Activated naive CD4-positive, alpha-beta T cell treated with anti-CD3 and anti-CD28 coated beads, Interleukin-2, amount 50 U/mL, for 72 hours (primary cell): ENCODE data around the gene GADD45G. TPM values are rescaled to one million over a fixed set of nuclear protein-coding genes. Genes with fewer than 3 reads are reported as not detected.

Experiments
- ATAC-seq, 2 donors: fragments of 150-1000 bp; cut with Tn5 transposase; 2 replicates each; pipeline ENCODE4 v1.10.0; 2021; ENCODE audit warnings: mild to moderate bottlenecking in 2 of 2, moderate library complexity in 2 of 2
- DNase-seq, 2 donors: peaks; one replicate each; pipeline ENCODE4 v3.0.0; 2021 to 2022; ENCODE audit warnings: low spot score in 2 of 2
- H3K27ac Mint-ChIP-seq, 2 donors: one replicate each; pipeline ENCODE4 v1.8.0; 2022; ENCODE audit warnings: mild to moderate bottlenecking in 2 of 2, mixed read lengths in 2 of 2
- H3K36me3 Mint-ChIP-seq, 2 donors: one replicate each; pipeline ENCODE4 v1.8.0; 2022; ENCODE audit warnings: mixed read lengths in 2 of 2
- H3K9me3 Mint-ChIP-seq, 2 donors: one replicate each; pipeline ENCODE4 v1.8.0; 2022; ENCODE audit warnings: mixed read lengths in 2 of 2
- total RNA-seq, 2 donors: library from RNA; stranded (reverse); gene quantifications; one replicate each; pipeline ENCODE4 v1.2.3, GENCODE V29; 2022

Gene GADD45G, protein sequence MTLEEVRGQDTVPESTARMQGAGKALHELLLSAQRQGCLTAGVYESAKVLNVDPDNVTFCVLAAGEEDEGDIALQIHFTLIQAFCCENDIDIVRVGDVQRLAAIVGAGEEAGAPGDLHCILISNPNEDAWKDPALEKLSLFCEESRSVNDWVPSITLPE
- total RNA-seq, result 1 to 10 TPM; 3.8 to 5.3 TPM

DNA sequence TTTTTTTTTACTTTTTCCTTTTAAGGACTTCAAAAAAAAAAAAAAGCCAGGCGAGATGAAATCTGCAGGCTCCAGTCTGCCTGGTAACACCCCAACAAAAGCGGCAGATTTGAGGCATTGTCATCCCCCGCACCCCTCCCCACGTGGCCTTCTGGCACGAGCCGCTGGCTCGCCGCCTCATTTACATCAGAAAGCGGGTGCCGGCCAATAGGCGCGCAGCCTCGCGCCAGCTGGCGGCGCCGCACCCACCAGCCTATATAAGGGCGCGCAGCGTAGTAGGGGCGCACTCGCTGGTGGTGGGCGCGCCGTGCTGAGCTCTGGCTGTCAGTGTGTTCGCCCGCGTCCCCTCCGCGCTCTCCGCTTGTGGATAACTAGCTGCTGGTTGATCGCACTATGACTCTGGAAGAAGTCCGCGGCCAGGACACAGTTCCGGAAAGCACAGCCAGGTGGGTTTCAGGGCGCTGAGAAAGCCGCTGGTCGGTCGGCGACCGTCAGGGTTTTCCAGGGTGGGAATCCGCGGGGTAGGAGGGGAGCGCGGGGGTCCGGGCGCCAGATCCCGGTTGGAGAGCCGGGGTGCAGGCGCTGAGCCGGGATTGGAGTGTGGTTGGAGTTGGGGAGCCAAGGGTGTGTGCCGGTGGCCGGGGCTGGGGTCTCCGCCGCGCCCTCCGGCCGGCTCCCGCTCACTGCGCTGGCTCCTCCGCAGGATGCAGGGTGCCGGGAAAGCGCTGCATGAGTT, at the start of gene GADD45G:
GADD45G (plus strand) TSS at position 284 of the 736 bp plus-strand sequence; CDS start at position 394, 110 bp downstream.
- H3K36me3 Mint-ChIP-seq, result no peaks in the 10 kb centered on the region
- peak within 1 kb of the TSS; percentile 84 to 93 for H3K27ac Mint-ChIP-seq
- peak; percentile 81 to 89 for DNase-seq
- peak; percentile 70 to 74 for ATAC-seq
- no peaks in the 10 kb centered on the region for H3K9me3 Mint-ChIP-seq

DNA sequence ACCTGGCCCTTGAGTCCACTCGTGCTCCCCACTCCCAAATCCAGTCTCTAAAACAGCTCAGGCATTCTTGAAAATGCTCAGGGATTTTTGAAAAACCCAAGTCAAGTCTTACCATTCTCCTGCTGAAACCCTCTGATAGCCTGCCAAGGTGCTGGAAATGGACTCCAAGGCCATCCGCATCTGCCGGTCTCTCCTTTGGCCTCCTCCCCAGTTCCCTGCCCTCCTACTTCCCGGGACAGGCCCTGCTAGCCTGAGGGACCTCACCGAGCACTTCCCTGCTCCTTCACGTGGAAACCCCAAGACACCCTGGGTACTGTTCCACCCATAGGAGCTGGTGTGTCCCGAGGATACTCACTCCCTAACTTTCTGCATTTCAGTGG, 49.8 kb upstream of the GADD45G start:
- Mint-ChIP-seq H3K9me3 (no peaks in the 10 kb centered on the region), H3K27ac (no peak overlapping the region), H3K36me3 (no peaks in the 10 kb centered on the region)
- DNase-seq (no peak), ATAC-seq (no peak)

DNA sequence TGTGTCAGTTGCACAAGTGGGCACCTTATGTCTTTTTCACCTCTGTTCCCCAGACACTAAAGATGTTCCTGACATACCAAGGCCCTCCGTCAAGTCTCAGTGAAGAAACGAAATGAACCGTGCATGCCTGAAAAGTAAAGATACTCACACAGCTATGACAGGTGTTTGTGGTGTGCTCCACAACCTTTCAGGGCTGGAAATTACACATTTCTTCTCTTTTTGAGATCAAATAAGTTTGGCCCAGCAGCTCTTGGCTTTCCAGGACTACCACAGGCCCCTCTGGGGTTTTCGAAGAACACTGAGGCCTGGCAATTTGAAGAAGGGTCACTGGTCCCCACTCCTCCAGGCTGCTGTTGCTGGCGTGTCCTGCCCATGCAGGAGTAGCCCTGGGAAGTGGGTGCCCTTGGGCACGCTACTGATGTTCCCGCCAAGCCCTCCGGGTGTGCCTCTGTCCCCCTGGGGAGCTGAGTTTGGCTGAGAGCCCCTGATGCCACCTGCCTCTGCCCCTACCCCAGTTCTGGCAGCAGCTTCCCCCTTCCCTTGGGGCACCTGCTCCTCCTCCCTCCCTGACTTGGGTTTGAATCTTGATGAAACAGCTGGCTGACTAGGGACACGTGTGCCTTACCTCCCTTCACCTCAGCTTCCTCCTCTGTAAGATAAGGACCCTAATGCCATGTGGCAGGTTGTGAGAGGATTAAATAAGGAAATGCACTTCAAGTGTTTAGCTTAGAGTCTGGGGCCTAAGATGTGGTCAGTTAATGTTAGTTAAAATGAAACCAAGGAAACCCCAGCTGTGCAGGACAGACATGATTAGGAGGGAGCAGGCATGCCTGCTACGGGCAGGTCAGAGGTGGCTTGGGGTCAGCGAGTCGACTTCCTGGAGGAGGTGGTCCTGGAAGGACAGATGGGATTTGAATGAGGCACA, 49.1 kb upstream of the GADD45G start:
- Mint-ChIP-seq H3K9me3 (no peaks in the 10 kb centered on the region), H3K27ac (peak overlapping the region; percentile 72 to 93)
- ATAC-seq, result peak; percentile 28 to 68

DNA sequence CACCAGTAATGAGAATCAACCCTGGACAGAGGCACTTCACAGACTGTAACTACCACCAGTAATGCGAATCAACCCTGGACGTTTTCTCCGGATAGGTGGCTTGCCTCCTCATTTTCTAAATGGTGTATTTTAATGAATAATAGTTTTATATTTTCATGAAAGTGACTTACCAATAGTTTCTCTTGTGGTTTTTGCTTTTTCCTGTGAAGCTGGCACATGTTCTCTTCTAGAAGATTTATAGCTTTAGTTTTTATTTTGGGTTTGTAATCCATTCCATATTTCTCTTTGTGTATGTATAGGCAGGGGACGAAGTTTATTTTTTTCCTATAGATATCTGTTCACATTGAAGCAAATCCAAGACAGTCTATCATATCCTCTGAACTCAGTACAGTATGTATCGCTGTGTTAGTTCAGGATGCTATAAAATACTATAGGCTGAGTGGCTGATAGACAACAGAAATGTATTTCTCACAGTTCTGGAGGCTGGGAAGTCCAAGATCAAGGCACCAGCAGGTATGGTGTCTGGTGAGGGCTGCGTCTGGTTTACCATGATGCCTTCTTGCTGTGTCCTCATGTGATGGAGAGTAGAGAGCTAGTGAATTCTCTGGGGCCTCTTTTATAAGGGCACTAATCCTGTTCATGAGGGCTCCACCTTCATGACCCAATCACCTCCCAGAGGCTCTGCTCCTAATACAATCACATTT, 46.5 kb upstream of the GADD45G start:
- Mint-ChIP-seq H3K9me3 (no peaks in the 10 kb centered on the region), H3K27ac (no peak overlapping the region), H3K36me3 (no peaks in the 10 kb centered on the region)
- ATAC-seq, result no peak
- DNase-seq, result no peak

More for the DNA sequence above, 49.1 kb upstream of the GADD45G start:
- no peak for DNase-seq
- H3K36me3 Mint-ChIP-seq, result no peaks in the 10 kb centered on the region

DNA sequence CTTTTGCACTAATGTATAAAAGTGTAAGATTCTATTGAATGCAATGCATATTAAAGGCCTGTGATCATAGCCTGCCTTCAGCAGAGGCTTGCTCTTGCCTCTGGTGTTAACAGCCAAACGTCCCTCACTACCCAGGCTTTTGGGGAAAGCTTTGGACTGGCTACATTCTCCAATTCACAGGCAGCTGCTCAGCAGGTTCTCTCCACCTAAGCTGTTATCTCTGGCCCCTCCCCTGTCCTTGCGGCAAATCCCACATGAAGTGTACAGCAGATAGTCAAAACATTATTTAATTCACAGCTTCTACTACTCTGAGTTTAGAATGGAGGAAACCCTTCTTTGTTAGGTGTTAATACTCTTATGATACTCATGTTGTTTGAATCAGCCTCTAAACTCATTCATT, 45.9 kb upstream of the GADD45G start:
- DNase-seq, result no peak
- Mint-ChIP-seq H3K9me3 (no peaks in the 10 kb centered on the region), H3K36me3 (no peaks in the 10 kb centered on the region), H3K27ac (no peak overlapping the region)
- ATAC-seq, result no peak

DNA sequence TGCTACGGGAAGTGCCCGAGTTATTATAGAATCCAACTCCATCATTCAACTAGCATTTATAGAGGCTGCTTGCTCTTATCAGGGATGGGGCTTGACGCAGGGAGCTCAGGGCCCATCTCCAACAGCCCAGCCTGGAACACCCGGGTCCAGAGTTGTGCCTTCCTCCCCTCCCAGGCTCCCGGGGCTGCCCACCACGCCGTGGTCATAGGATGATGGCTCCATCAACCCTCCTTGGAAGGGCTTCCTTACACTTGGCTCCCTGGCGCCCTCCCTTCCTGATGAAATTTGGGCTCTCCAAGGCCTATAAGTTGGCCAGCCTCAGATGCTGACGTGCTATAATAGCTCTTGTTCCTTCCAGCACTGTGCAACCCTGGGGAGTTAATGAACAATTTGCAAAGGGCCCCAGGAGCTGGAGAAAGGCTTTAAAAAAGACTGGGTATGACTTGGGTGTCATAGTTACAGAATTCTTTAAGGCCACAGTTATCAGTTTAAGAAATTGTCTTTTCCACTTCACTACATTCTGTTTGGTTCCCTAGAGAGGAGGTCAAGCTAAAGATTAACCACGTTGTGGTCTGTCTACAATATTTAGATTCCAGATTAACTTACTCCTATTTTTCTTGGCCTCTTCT, 42.5 kb upstream of the GADD45G start:
- DNase-seq (no peak), ATAC-seq (no peak)
- H3K36me3 Mint-ChIP-seq, result no peaks in the 10 kb centered on the region
- H3K9me3 Mint-ChIP-seq, result peaks cover 0 to 5% of the 10 kb centered on the region in 2 donors
- no peak overlapping the region for H3K27ac Mint-ChIP-seq

DNA sequence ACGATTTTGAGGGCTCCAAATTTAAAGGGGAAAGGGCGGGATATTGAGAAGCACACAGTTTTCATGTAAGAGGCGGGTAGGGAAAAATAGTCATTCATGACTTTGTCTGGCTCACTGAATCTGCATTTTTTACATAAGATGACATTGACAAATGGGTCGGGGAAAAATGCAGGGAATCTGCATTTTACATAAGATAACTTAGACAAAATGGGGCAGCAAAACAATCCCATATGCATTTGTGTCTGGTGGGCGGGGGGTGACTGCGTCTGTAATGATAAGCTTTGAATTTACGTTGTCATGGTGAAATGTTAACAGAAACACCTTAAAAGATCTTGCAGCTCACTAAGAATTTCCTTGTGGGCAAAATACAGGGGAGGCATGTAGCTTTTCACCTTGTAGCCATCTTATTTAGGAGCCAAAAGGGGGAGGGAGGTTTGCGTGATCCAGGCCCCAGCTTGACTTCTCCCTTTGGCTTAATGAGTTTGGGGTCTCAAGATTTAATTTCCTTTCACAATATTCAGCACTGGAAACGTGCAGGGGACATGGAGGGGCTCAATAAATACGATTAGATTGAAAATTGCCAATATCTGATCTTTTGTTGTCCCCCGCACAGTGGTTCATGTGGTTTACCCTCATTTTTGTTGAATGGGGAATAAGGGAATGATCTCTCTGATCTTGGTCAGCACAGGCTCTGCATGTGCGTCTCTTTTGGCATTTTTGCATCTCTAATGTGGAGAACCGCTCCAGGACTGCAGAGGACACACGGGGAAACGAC, 41.1 kb upstream of the GADD45G start:
- H3K27ac Mint-ChIP-seq, result no peak overlapping the region
- DNase-seq (no peak), ATAC-seq (no peak)
- peaks cover 0 to 7% of the 10 kb centered on the region in 2 donors for H3K9me3 Mint-ChIP-seq
- H3K36me3 Mint-ChIP-seq, result no peaks in the 10 kb centered on the region

DNA sequence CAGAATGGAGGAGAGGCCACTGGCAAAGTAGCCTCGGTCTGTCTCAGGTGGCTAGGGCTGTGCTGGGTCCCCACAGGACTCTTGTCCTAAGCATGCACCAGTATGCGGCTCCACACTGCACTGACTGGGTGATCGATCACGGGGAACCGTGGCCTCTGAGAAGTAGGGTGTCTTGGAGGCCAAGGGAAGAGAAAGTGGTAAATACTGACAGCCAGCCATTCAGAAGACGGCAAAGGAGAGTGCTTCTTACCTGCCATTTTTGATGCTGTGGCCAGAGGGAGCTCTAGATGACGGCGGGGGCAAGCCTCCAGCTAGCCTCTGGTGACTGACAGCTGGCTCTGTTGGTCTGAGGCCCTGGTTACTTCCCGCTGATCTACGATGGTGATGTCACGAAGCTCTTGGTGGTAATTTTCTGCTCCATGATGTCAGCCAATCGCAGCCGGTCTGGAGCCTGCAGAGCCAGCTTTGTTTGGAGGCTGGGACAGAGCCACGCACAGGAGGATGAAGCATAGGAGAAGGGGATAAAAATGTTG, 40.4 kb upstream of the GADD45G start:
- Mint-ChIP-seq H3K9me3 (peaks cover 0 to 8% of the 10 kb centered on the region in 2 donors), H3K27ac (no peak overlapping the region), H3K36me3 (no peaks in the 10 kb centered on the region)
- ATAC-seq (no peak), DNase-seq (no peak)

DNA sequence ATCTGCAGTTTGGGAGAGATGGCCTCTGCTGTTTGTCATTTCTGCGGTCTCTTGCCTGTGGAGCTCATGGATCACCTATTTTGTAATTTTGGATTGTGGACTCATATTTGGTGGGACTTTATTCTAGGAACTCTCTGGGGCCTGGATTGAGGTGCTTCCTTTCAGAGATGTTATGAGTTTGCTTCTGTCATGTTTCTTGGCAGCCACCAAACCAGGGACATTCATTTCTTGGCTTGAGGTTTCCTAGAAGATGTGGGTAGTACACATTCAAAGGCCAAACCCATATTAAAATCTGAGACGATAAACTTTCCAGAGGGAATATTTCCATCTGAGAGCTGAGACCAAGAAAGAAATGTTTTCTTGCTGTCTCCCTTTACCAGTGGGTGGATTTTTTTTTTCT, 37.2 kb upstream of the GADD45G start:
- Mint-ChIP-seq H3K27ac (no peak overlapping the region), H3K36me3 (no peaks in the 10 kb centered on the region), H3K9me3 (peaks cover 0 to 8% of the 10 kb centered on the region in 2 donors)
- DNase-seq (no peak), ATAC-seq (peak in 1 of 2 donors; percentile 35)

DNA sequence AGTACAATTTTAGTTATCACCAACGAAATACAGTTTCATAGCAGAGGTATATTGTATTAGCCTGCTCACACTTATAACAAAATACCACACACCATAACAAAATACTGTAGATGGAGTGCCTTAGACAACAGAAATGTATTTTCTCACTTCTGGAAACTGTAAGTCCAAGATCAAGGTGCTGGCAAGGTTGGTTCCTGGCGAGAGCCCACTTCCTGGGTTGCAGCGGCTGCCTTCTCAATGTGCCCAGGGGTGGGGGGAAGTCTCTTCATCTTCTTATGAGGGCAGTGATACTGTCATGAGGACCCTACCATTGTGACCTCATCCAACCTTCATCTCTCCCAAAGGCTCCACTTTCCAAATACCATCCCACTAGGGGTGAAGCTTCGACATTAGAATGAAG, 30.5 kb upstream of the GADD45G start:
- no peak overlapping the region for H3K27ac Mint-ChIP-seq
- ATAC-seq (no peak), DNase-seq (no peak)
- H3K36me3 Mint-ChIP-seq, result no peaks in the 10 kb centered on the region
- H3K9me3 Mint-ChIP-seq, result no peaks in the 10 kb centered on the region

DNA sequence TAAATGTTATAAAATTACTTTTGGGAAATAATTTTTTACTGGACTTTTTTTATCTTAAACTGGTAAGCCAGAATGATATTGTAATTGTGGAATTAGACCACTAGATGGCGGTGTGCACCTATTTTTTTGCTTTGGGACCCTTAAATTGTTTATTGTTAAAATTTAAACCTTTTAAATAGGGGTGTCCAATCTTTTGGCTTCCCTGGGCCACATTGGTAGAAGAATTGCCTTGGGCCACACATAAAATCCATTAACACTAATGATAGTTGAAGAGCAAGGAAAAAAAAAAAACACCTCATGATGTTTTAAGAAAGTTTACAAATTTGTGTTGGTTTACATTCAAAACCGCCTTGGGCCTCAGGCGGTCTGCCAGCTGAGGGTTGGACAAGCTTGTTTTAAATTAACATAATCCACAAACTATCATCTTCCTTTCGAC, 28.4 kb upstream of the GADD45G start:
- DNase-seq (no peak), ATAC-seq (no peak)
- Mint-ChIP-seq H3K36me3 (no peaks in the 10 kb centered on the region), H3K9me3 (no peaks in the 10 kb centered on the region), H3K27ac (no peak overlapping the region)

DNA sequence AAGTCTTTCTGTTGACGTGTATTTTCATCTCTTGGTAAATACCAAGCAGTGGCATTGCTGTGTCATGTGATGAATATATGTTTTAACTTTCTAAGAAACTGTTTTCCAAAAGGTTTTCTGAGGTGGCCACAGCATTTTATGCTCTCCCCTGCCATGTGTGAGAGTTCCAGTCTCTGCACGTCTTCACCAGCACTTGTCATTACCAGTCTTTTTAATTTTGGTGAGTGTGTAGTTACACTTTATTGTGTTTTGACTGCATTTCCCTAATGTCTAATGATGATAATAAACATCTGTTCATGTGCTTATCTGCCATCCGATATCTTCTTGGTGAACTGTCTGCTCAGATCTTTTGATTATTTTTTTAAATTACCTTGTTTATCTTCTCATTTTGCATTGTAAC, 27.4 kb upstream of the GADD45G start:
- H3K27ac Mint-ChIP-seq, result no peak overlapping the region
- ATAC-seq (no peak), DNase-seq (no peak)
- H3K9me3 Mint-ChIP-seq, result no peaks in the 10 kb centered on the region
- no peaks in the 10 kb centered on the region for H3K36me3 Mint-ChIP-seq

DNA sequence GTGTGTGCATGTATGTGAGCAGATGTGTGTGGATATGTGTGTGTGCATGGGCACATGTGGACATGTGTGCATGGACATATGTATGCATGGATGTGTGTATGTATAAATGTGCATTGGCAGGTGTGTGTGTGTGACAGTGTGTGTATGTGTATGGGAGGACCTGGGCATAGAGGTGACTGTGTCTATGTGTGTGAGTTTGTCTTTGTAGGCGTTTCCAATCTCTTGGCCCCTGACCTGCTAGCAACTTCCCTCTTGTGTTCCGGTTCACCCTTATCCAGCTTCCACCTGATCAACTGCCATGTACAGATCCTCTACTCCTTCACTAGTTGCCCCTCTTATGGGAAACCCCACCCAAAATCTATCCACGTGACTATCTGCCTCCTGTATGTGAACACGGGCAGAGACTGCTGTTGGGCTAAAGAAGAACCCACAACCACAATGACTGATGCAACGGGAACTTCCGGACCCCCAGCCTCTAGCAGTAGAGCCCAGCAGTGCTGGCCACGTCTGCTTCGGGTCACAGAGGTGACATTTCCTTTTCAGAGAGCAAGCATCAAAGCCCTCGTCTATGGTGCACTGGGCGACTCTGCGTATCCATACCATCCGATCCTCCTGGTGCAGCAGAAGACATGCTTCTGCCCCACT, 24.9 kb upstream of the GADD45G start:
- Mint-ChIP-seq H3K9me3 (peaks cover 5 to 7% of the 10 kb centered on the region in 2 donors), H3K36me3 (peaks cover 5 to 9% of the 10 kb centered on the region in 2 donors), H3K27ac (peak overlapping the region in 1 of 2 donors; percentile 18)
- DNase-seq (no peak), ATAC-seq (peak; percentile 38 to 66)

DNA sequence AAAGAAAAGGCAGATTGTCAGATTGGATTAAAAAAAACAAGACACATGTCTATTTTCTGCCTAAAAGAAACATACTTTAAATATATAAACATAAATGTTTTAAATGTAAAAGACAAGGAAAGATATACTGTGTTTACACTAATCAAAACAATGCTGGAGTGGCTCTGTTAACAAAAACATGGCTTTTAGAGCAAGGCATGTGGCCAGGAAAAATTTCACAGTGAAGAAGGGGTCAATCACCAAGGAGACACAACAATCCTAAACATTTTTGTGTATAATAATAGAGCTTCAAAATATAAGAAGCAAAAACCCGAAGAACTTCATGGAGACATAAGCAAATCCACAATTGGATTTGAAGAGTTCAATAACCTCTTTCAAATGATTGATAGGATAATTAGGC, 18.5 kb upstream of the GADD45G start:
- peaks cover 5 to 7% of the 10 kb centered on the region in 2 donors for H3K9me3 Mint-ChIP-seq
- ATAC-seq (no peak), DNase-seq (no peak)
- H3K36me3 Mint-ChIP-seq, result peaks cover 5 to 9% of the 10 kb centered on the region in 2 donors
- no peak overlapping the region for H3K27ac Mint-ChIP-seq
